ENCODE results near the gene FGF18.

- TF ChIP-seq CTCF (IDR thresholded peaks at IDR 0.05; ENCODE audit: insufficient read depth, low read length, poor library complexity, severe bottlenecking) (no peak), EZH2phosphoT487 (conservative IDR thresholded peaks at IDR 0.05; ENCODE audit: low read length) (no peak)
These were observed 60.8 kb downstream of the FGF18 start for GRCh38 chr5:171480239-171480638.

Measured in SU-DHL-6 (cell line).